HG03575 (cell line): ENCODE measurements around the gene DISC1.
"Not testable (repeated sequence)": the region's sequence is repeated elsewhere in the genome, so short reads cannot be mapped to it uniquely, and the experiment has no call there.

ENCODE experiments used
- ATAC-seq: cut with Tn5 transposase; IDR thresholded peaks from one replicate; pipeline ENCODE4 v1.9.1; 2021; ENCODE audit not compliant: unreplicated experiment, insufficient number of reproducible peaks, low FRiP score; ENCODE audit errors: extremely low read depth

DISC1 gene

GRCh38 chr1:231631717-231632116 lies 5.1 kb downstream of the DISC1 start:
- ATAC-seq: no peak

- no peak for ATAC-seq
Observed at GRCh38 chr1:231632119-231632518, 5.5 kb downstream of the DISC1 start.

GRCh38 chr1:231634323-231635013 lies 7.9 kb downstream of the DISC1 start:
- ATAC-seq: no peak

- no peak for ATAC-seq
Observed at GRCh38 chr1:231636157-231636556, 9.6 kb downstream of the DISC1 start.

- ATAC-seq: not testable (repeated sequence)
Observed at GRCh38 chr1:231636922-231637321, 10.3 kb downstream of the DISC1 start.

- ATAC-seq: no peak
Observed at GRCh38 chr1:231638647-231639046, 12.1 kb downstream of the DISC1 start.

- ATAC-seq: no peak
Observed at GRCh38 chr1:231639819-231640218, 13.2 kb downstream of the DISC1 start.

- not testable (repeated sequence) for ATAC-seq
Observed at GRCh38 chr1:231641444-231641843, 14.9 kb downstream of the DISC1 start.

- not testable (repeated sequence) for ATAC-seq
Observed at GRCh38 chr1:231642061-231642460, 15.5 kb downstream of the DISC1 start.

GRCh38 chr1:231642618-231643017 lies 16.0 kb downstream of the DISC1 start:
- ATAC-seq: no peak

GRCh38 chr1:231643071-231643934 lies 16.7 kb downstream of the DISC1 start:
- ATAC-seq: no peak

- no peak for ATAC-seq
Observed at GRCh38 chr1:231643935-231644237, 17.3 kb downstream of the DISC1 start.

GRCh38 chr1:231645634-231646033 lies 19.0 kb downstream of the DISC1 start:
- ATAC-seq: not testable (repeated sequence)

GRCh38 chr1:231646165-231646564 lies 19.6 kb downstream of the DISC1 start:
- not testable (repeated sequence) for ATAC-seq

- ATAC-seq: not testable (repeated sequence)
Observed at GRCh38 chr1:231651621-231652260, 25.2 kb downstream of the DISC1 start.

GRCh38 chr1:231653632-231654031 lies 27.0 kb downstream of the DISC1 start:
- ATAC-seq: no peak

- no peak for ATAC-seq
Observed at GRCh38 chr1:231656741-231657140, 30.2 kb downstream of the DISC1 start.

GRCh38 chr1:231658223-231658622 lies 31.6 kb downstream of the DISC1 start:
- ATAC-seq: not testable (repeated sequence)

GRCh38 chr1:231660198-231660597 lies 33.6 kb downstream of the DISC1 start:
- ATAC-seq: no peak

GRCh38 chr1:231663211-231663792 lies 36.7 kb downstream of the DISC1 start:
- ATAC-seq: no peak
